Measurements from ENCODE around the gene ANXA1.

DNA sequence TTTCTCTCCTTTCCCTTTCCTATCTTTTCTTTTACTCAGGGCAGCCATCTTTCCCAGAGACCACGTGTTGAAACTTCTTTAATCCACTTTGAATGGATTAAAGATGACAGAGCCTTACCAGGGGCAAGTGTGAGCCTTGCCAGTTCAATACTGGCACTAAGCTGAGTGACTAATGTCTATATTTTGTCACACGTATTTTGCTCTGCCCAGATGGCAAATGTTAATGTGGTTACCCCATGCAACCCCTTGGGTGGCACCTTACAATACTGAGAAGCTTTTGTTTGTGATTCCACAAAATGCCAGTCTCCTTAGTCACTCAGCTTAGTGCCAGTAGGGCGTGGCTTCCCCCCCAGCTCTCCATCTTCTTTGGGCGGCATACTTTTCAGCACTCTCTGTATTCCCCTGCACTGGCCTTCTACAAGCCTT, 24.8 kb downstream of the ANXA1 start:
- TF ChIP-seq, protein P1, sequence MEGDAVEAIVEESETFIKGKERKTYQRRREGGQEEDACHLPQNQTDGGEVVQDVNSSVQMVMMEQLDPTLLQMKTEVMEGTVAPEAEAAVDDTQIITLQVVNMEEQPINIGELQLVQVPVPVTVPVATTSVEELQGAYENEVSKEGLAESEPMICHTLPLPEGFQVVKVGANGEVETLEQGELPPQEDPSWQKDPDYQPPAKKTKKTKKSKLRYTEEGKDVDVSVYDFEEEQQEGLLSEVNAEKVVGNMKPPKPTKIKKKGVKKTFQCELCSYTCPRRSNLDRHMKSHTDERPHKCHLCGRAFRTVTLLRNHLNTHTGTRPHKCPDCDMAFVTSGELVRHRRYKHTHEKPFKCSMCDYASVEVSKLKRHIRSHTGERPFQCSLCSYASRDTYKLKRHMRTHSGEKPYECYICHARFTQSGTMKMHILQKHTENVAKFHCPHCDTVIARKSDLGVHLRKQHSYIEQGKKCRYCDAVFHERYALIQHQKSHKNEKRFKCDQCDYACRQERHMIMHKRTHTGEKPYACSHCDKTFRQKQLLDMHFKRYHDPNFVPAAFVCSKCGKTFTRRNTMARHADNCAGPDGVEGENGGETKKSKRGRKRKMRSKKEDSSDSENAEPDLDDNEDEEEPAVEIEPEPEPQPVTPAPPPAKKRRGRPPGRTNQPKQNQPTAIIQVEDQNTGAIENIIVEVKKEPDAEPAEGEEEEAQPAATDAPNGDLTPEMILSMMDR (IDR thresholded peaks at IDR 0.05), result no peak
- peak in 1 of 3 donors; percentile 17 for TF ChIP-seq POLR2AphosphoS5 (IDR thresholded peaks at IDR 0.05)
- TF ChIP-seq POLR2A (IDR thresholded peaks at IDR 0.05), result no peak
